Keratinocyte (primary cell): ENCODE data around the gene NFE2L3.

Source experiments
- EZH2 ChIP-seq: IDR thresholded peaks from one replicate; pipeline ENCODE4 v1.6.1; 2012; ENCODE audit warnings: inconsistent platforms, mild to moderate bottlenecking, low read length, moderate library complexity
- TF ChIP-seq, protein P1 (sequence below), 3 experiments: IDR thresholded peaks in 1 of 3; conservative IDR thresholded peaks in 1 of 3; optimal IDR thresholded peaks in 1 of 3; 2 replicates in 2 of 3; 3 replicates in 1 of 3; pipeline versions ENCODE3 to v1.5.1; 2011; ENCODE audit warnings: low read length in 3 of 3, mild to moderate bottlenecking in 3 of 3, moderate library complexity in 2 of 3, control low read depth in 1 of 3, inconsistent platforms in 1 of 3; ENCODE audit not compliant: insufficient read depth in 2 of 3; ENCODE audit errors: extremely low read depth in 1 of 3

DNA sequence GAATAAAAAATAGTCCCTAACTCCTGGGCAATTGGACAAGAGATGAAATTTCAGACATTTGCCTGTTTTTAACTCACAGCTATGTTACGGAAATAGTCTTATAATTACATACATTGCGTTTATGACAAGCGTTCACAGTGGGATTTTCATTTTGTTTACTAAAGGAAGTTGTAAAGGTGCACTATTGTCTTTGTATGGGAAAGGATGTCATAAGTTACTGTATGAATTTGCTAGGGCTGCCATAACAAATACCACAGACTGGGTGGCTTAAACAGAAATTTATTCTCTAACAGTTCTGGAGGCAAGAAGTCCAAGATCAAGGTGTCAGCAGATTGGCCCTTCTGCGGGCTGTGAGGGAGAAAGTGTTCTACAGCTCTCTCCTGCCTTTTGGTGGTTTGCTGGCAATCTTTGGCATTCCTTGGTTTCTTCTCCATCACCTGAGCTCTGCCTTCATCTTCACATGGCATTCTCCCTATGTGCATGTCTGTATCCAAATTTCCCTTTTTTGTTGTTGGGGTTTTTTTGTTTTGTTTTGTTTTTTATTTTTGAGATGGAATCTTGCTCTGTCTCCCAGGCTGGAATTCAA is 5.6 kb downstream of the NFE2L3 start:
- TF ChIP-seq, protein P1, sequence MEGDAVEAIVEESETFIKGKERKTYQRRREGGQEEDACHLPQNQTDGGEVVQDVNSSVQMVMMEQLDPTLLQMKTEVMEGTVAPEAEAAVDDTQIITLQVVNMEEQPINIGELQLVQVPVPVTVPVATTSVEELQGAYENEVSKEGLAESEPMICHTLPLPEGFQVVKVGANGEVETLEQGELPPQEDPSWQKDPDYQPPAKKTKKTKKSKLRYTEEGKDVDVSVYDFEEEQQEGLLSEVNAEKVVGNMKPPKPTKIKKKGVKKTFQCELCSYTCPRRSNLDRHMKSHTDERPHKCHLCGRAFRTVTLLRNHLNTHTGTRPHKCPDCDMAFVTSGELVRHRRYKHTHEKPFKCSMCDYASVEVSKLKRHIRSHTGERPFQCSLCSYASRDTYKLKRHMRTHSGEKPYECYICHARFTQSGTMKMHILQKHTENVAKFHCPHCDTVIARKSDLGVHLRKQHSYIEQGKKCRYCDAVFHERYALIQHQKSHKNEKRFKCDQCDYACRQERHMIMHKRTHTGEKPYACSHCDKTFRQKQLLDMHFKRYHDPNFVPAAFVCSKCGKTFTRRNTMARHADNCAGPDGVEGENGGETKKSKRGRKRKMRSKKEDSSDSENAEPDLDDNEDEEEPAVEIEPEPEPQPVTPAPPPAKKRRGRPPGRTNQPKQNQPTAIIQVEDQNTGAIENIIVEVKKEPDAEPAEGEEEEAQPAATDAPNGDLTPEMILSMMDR (optimal IDR thresholded peaks at IDR 0.05 in 1 of 3, IDR thresholded peaks at IDR 0.05 in 1 of 3, conservative IDR thresholded peaks at IDR 0.05 in 1 of 3; ENCODE audit: extremely low read depth in 1 of 3, insufficient read depth in 2 of 3, low read length in 3 of 3): no peak
- TF ChIP-seq EZH2: no peak
